TTC549 (cell line): Measurements from ENCODE around the gene NUP214.
"Not testable (repeated sequence)": the region's sequence is repeated elsewhere in the genome, so short reads cannot be mapped to it uniquely, and the experiment has no call there.

Source experiments
- FAIRE-seq: peaks from 2 replicates; lab custom pipeline; 2012; peaks lifted over from hg19 to GRCh38; lab: Jason Lieb, UNC

Gene NUP214

GRCh38 chr9:131235480-131235851 is 110.1 kb downstream of the NUP214 start:
- FAIRE-seq: no peak

- FAIRE-seq: no peak
Measured at GRCh38 chr9:131236161-131236560, 110.8 kb downstream of the NUP214 start.

GRCh38 chr9:131236761-131237160 is 111.4 kb downstream of the NUP214 start:
- no peak for FAIRE-seq

- FAIRE-seq: no peak
Measured at GRCh38 chr9:131237291-131237690, 111.9 kb downstream of the NUP214 start.

GRCh38 chr9:131237931-131238401 is 112.6 kb downstream of the NUP214 start:
- no peak for FAIRE-seq

- no peak for FAIRE-seq
Measured at GRCh38 chr9:131238402-131239021, 113.1 kb downstream of the NUP214 start.

- no peak for FAIRE-seq
Measured at GRCh38 chr9:131239161-131239975, 114.0 kb downstream of the NUP214 start.

- FAIRE-seq: no peak
Measured at GRCh38 chr9:131240047-131240921, 114.9 kb downstream of the NUP214 start.

- not testable (repeated sequence) for FAIRE-seq
Measured at GRCh38 chr9:131244331-131244730, 118.9 kb downstream of the NUP214 start.

- FAIRE-seq: no peak
Measured at GRCh38 chr9:131246618-131247017, 121.2 kb downstream of the NUP214 start.

- no peak for FAIRE-seq
Measured at GRCh38 chr9:131252120-131252519, 126.7 kb downstream of the NUP214 start.

- FAIRE-seq: no peak
Measured at GRCh38 chr9:131253891-131254491, 128.6 kb downstream of the NUP214 start.

- no peak for FAIRE-seq
Measured at GRCh38 chr9:131254626-131255025, 129.2 kb downstream of the NUP214 start.

- FAIRE-seq: no peak
Measured at GRCh38 chr9:131255676-131256197, 130.4 kb downstream of the NUP214 start.

GRCh38 chr9:131257266-131258025 is 132.1 kb downstream of the NUP214 start:
- no peak for FAIRE-seq

GRCh38 chr9:131258186-131258585 is 132.8 kb downstream of the NUP214 start:
- FAIRE-seq: no peak

GRCh38 chr9:131258698-131259431 is 133.5 kb downstream of the NUP214 start:
- no peak for FAIRE-seq

GRCh38 chr9:131259432-131259898 is 134.1 kb downstream of the NUP214 start:
- no peak for FAIRE-seq

- FAIRE-seq: no peak
Measured at GRCh38 chr9:131259916-131260597, 134.7 kb downstream of the NUP214 start.
